HG03064 (cell line): ENCODE measurements around the gene RASL12.
"Not testable (repeated sequence)": the region's sequence is repeated elsewhere in the genome, so short reads cannot be mapped to it uniquely, and the experiment has no call there.

Experiments
- ATAC-seq: cut with Tn5 transposase; IDR thresholded peaks from one replicate; pipeline ENCODE4 v1.9.1; 2021; ENCODE audit warnings: low read depth; ENCODE audit not compliant: unreplicated experiment

RASL12 gene

GRCh38 chr15:65076486-65077290 is 8.9 kb upstream of the RASL12 start, which contains the start of gene KBTBD13:
Gene KBTBD13 (plus strand): TSS chr15:65076746. CDS start chr15:65076816, 70 bp downstream.
- ATAC-seq, result no peak

- ATAC-seq, result not testable (repeated sequence)
These were observed 8.0 kb upstream of the RASL12 start for GRCh38 chr15:65075607-65076395.

GRCh38 chr15:65074946-65075345 is 7.2 kb upstream of the RASL12 start:
- ATAC-seq, result not testable (repeated sequence)

GRCh38 chr15:65072617-65073016 is 4.8 kb upstream of the RASL12 start:
- ATAC-seq, result no peak

GRCh38 chr15:65072027-65072426 is 4.2 kb upstream of the RASL12 start:
- ATAC-seq, result no peak

GRCh38 chr15:65071381-65071811 is 3.6 kb upstream of the RASL12 start:
- no peak for ATAC-seq

- ATAC-seq, result no peak
These were observed 2.2 kb upstream of the RASL12 start for GRCh38 chr15:65069779-65070546.

GRCh38 chr15:65069179-65069578 is 1.4 kb upstream of the RASL12 start:
- no peak for ATAC-seq

- ATAC-seq, result no peak
These were observed 605 bp upstream of the RASL12 start for GRCh38 chr15:65068403-65068788.

- ATAC-seq, result no peak
These were observed 510 bp downstream of the RASL12 start for GRCh38 chr15:65067317-65067644.

- no peak for ATAC-seq
These were observed 1.0 kb downstream of the RASL12 start for GRCh38 chr15:65066635-65067316.

GRCh38 chr15:65066001-65066634 is 1.7 kb downstream of the RASL12 start:
- no peak for ATAC-seq

- no peak for ATAC-seq
These were observed 5.1 kb downstream of the RASL12 start for GRCh38 chr15:65062726-65063125.

- ATAC-seq, result no peak
These were observed 5.7 kb downstream of the RASL12 start for GRCh38 chr15:65062061-65062460.

GRCh38 chr15:65060641-65061397 is 7.0 kb downstream of the RASL12 start:
- ATAC-seq, result no peak

GRCh38 chr15:65059931-65060596 is 7.7 kb downstream of the RASL12 start:
- ATAC-seq, result no peak

- no peak for ATAC-seq
These were observed 8.4 kb downstream of the RASL12 start for GRCh38 chr15:65059369-65059750.

- ATAC-seq, result no peak
These were observed 9.1 kb downstream of the RASL12 start for GRCh38 chr15:65058394-65059368.
